Esophagus squamous epithelium (tissue), 5 donors: ENCODE data around the gene KLHL11. TPM values are rescaled to one million over a fixed set of nuclear protein-coding genes. Genes with fewer than 3 reads are reported as not detected.

Source experiments
- DNase-seq: peaks from one replicate; lab custom pipeline; 2025; lab: John Stamatoyannopoulos, UW
- H3K27ac ChIP-seq, 4 donors: fragments of 200-600 bp; sonication (generic); one replicate each; pipeline ENCODE4 v1.5.1; 2016 to 2019; ENCODE audit warnings: mild to moderate bottlenecking in 1 of 4
- H3K27me3 ChIP-seq, 4 donors: fragments of 200-600 bp; sonication (generic); 1 replicate in 3 of 4; 2 replicates in 1 of 4; pipeline versions ENCODE4 v1.5.1 to v1.6.0; 2017 to 2021; ENCODE audit warnings: antibody characterized with exemption in 1 of 4
- H3K36me3 ChIP-seq, 3 donors: fragments of 200-600 bp; sonication (generic); one replicate each; pipeline ENCODE4 v1.5.1; 2016 to 2019
- H3K4me1 ChIP-seq, 3 donors: fragments of 200-600 bp; sonication (generic); one replicate each; pipeline ENCODE4 v1.5.1; 2017 to 2019
- H3K4me3 ChIP-seq, 4 donors: fragments of 200-600 bp; sonication (generic); 1 replicate in 3 of 4; 2 replicates in 1 of 4; pipeline ENCODE4 v1.5.1; 2016 to 2019; ENCODE audit warnings: mild to moderate bottlenecking in 2 of 4, moderate library complexity in 1 of 4
- H3K9me3 ChIP-seq, 3 donors: fragments of 200-600 bp; sonication (generic); one replicate each; pipeline ENCODE4 v1.5.1; 2016 to 2019
- CTCF ChIP-seq, 6 experiments: fragments of 450-650 bp in 4 of 6; fragments of 200-600 bp in 2 of 6; sonication (generic) in 2 of 6; IDR thresholded peaks; one replicate each; pipeline ENCODE4 v1.5.1; 2016 to 2019; ENCODE audit warnings: antibody characterized with exemption in 6 of 6, mild to moderate bottlenecking in 4 of 6, moderate library complexity in 4 of 6
- POLR2A ChIP-seq, 4 donors: fragments of 450-650 bp; IDR thresholded peaks; one replicate each; pipeline ENCODE4 v1.6.1; 2017; ENCODE audit warnings: antibody characterized with exemption in 4 of 4, mild to moderate bottlenecking in 4 of 4, moderate library complexity in 3 of 4
- WGBS, 2 donors: methylation state at CpG; one replicate each; pipeline ENCODE4 v1.1.5; 2018; 5-methylcytosine and 5-hydroxymethylcytosine counted together
- intact Hi-C: fragments of 100-400 bp; cut with DNase I; formaldehyde crosslinking; loops from one replicate; pipeline ENCODE4 v1.15.0; 2022
- total RNA-seq, 4 donors: library from RNA; depleted of rRNA; stranded (reverse); fragments of >200 nt; gene quantifications; one replicate each; pipeline ENCODE4 v1.1.0, GENCODE V29; 2016
- donor health status: DM: yes; HTN: yes; CAD: no.

Gene KLHL11
- total RNA-seq, 4 donors from 2014 or later: 11.8 to 20.4 (median 13.1) TPM

- 0 to 2% methylated on average over 17 to 18 of the region's 35 CpGs for WGBS, 2 donors
- Histone ChIP-seq H3K9me3 (no peaks in the 10 kb centered on the region), H3K36me3 (no peaks in the 10 kb centered on the region), H3K27me3 (peaks cover 0 to 25% (median 0%) of the 10 kb centered on the region in 4 donors), H3K27ac (peak within 1 kb of the TSS; percentile 57 to 78 (median 69)), H3K4me1 (peaks cover 22 to 54% (median 33%) of the 10 kb centered on the region in 3 donors), H3K4me3 (peak within 1 kb of the TSS; percentile 50 to 85 (median 61))
- intact Hi-C loops: no loop called here
- TF ChIP-seq POLR2A (IDR thresholded peaks at IDR 0.05) (peak in 1 of 4 donors; percentile 10), CTCF (IDR thresholded peaks at IDR 0.05) (no peak)
- no peak for DNase-seq
Measured at GRCh38 chr17:41812381-41813151, 52.7 kb downstream of the KLHL11 start, which contains the start of gene FKBP10. Gene FKBP10, plus strand, starts transcription at chr17:41813004. Its CDS starts 31 bp downstream, at chr17:41813035.

- peak within 1 kb of the TSS; percentile 50 to 85 (median 61) for H3K4me3 ChIP-seq
- H3K36me3 ChIP-seq: no peaks in the 10 kb centered on the region
- intact Hi-C loops: no loop called here
- H3K27ac ChIP-seq: peak within 1 kb of the TSS; percentile 57 to 78 (median 69)
- H3K4me1 ChIP-seq: peaks cover 22 to 54% (median 33%) of the 10 kb centered on the region in 3 donors
- TF ChIP-seq POLR2A (IDR thresholded peaks at IDR 0.05) (peak in 2 of 4 donors; percentile 19 to 22), CTCF (IDR thresholded peaks at IDR 0.05) (peak; percentile 64 to 92 (median 80))
- peaks cover 0 to 25% (median 0%) of the 10 kb centered on the region in 4 donors for H3K27me3 ChIP-seq
- WGBS, 2 donors: 0 to 1% methylated on average over 5 to 10 of the region's 96 CpGs
- DNase-seq: no peak
- H3K9me3 ChIP-seq: no peaks in the 10 kb centered on the region
Measured at GRCh38 chr17:41811549-41812380, 53.5 kb downstream of the KLHL11 start, which contains the start of gene P3H4. Gene P3H4, minus strand, starts transcription at chr17:41811949. Its CDS starts 34 bp downstream, at chr17:41811915.

- Histone ChIP-seq H3K4me3 (peak overlapping the region; percentile 50 to 85 (median 61)), H3K4me1 (peaks cover 22 to 54% (median 33%) of the 10 kb centered on the region in 3 donors), H3K27ac (peak overlapping the region; percentile 57 to 78 (median 69)), H3K9me3 (no peaks in the 10 kb centered on the region), H3K27me3 (peaks cover 0 to 25% (median 0%) of the 10 kb centered on the region in 4 donors), H3K36me3 (no peaks in the 10 kb centered on the region)
- intact Hi-C loops: no loop called here
- WGBS, 2 donors: 41 to 64% methylated on average over 6 to 9 of the region's 58 CpGs
- DNase-seq: no peak
- TF ChIP-seq POLR2A (IDR thresholded peaks at IDR 0.05): no peak
- no peak for TF ChIP-seq CTCF (IDR thresholded peaks at IDR 0.05)
Measured at GRCh38 chr17:41810659-41811548, 54.3 kb downstream of the KLHL11 start.

GRCh38 chr17:41806685-41807445 is 58.4 kb downstream of the KLHL11 start:
- Histone ChIP-seq H3K4me1 (peaks cover 15 to 37% (median 21%) of the 10 kb centered on the region in 3 donors), H3K27me3 (peaks cover 0 to 6% (median 0%) of the 10 kb centered on the region in 4 donors), H3K36me3 (no peaks in the 10 kb centered on the region), H3K4me3 (no peak overlapping the region), H3K27ac (no peak overlapping the region), H3K9me3 (no peaks in the 10 kb centered on the region)
- intact Hi-C loops: no loop called here
- no peak for DNase-seq
- no peak for TF ChIP-seq POLR2A (IDR thresholded peaks at IDR 0.05)
- no peak for TF ChIP-seq CTCF (IDR thresholded peaks at IDR 0.05)
- WGBS, 2 donors: 70 to 79% methylated on average over 4 to 5 of the region's 8 CpGs
